Caki2 (cell line): ENCODE measurements around the gene RASGRF1. TPM values are rescaled to one million over a fixed set of nuclear protein-coding genes. Genes with fewer than 3 reads are reported as not detected.
"Not testable (repeated sequence)": the region's sequence is repeated elsewhere in the genome, so short reads cannot be mapped to it uniquely, and the experiment has no call there.

ENCODE experiments used
- DNase-seq: peaks from one replicate; pipeline ENCODE4 v3.0.0-alpha.2; 2015; ENCODE audit warnings: low read depth
- in situ Hi-C: cut with HindIII; loops from 2 replicates; pipeline ENCODE4 v1.10.0; 2016; ENCODE audit warnings: low sequenced_read_pairs, low pct_unique_long_range_greater_than_20kb, mixed read lengths
- total RNA-seq: library from RNA; depleted of rRNA; stranded (reverse); fragments of >200 nt; shearing (Covaris generic); gene quantifications from 2 replicates; pipeline ENCODE4 v1.2.3, GENCODE V29; 2014; ENCODE audit warnings: low replicate concordance

RASGRF1 gene
- total RNA-seq, 1 experiment from 2014 or later: not detected

DNA sequence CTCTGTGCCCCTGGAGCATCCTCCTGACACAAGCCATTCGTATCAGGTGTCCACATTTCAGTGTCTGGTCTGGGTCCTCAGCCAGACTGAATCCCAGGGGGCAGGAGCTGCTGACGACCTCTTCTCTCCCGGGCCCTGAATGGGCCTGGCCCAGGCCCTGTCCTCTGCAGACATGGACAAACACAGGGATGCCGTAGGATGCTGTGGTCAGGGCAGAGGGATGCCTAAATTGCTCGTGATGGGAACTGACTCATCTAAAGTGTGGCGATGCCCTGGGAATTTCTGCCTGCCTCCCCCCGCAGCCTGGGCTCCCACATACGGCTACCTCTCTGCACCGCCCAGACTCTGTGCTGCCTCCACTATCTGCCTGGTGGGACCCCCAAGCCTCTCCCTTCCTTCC is 87.3 kb downstream of the RASGRF1 start:
- in situ Hi-C loops: no loop called here
- DNase-seq: no peak

DNA sequence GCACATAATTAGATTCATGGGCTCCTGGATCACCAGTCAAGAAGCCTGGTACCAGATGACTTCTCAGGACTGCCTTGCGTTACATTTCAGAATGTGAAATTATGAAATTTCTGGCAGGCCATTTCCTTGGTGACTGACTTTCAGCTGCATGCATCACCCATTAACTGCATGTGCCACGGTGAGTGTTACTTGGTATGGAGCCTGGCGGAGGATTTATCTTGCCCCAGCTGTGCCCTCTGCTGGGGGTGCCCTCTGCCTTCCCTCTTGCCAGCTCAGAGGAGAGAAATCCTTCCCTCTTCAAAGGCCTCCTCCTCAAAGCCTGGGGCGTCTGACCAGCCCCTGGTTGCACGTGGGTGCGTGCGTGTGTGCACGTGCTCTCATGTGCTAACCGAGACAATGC is 88.0 kb downstream of the RASGRF1 start:
- no peak for DNase-seq
- in situ Hi-C loops: no loop called here

DNA sequence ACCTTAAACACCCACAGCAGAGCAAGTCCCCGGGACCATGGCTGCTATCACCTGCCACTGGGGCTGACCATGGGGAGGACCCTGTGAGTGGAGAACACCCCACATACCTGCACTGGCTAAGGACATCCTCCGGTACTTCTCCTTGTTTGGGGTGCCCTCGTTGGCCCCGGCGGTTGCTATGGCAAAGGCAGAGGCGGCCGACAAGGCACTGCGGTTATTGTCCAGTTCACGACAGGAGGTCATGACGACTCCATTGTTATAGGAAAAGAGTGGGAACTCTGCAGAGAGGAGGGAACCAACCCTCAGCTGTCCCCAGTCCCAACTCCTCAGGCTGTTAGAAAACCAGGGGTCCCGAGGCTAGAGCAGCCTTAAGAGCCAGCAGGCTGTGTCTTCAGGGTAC is 90.9 kb downstream of the RASGRF1 start:
- in situ Hi-C loops: no loop called here
- no peak for DNase-seq

DNA sequence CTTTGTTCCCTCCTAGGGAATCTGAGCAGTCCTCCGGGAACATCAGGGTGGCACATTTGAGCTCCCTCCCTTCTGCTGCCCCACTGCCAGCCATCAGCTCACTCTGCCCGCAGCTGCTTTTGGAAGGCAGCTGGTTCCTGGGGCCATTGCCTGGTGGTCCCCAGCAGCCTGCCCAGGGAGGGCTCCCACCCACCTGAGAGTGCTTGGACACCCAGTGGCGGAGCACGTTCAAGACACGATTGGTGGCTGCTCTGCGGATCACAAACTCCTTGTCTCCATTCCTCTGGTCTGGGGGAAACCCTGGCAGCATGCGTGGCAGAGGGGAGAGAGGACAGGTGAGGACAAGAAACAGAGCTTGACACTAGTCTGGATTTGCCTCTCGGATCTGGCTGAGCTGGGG is 92.1 kb downstream of the RASGRF1 start:
- in situ Hi-C loops: no loop called here
- no peak for DNase-seq

DNA sequence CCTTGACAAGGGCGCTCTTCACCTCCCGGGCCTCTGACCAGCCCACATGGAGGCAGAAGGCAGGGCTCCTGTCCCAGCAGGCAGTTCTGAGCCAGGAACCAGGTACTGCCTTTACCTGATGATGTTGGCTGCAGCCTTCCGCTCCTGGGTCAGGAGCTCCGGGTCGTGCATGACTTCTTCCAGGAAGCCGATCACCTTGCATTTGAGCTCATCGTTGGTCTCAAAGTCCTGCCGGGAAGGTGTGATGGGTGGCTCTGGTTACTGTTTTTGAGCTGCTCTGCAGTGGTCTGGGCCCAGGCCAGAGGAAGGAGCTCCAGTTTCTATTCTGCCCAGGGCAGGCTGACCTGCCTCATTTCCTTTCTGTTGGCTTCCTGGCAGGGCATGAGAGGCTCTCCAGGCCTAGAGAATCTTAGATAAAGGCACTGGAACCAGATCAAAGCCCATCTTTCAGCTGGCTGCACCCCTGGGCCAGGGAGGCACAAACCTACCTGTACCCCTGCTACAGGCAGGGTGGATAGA is 92.5 kb downstream of the RASGRF1 start:
- DNase-seq: no peak
- in situ Hi-C loops: no loop called here

DNA sequence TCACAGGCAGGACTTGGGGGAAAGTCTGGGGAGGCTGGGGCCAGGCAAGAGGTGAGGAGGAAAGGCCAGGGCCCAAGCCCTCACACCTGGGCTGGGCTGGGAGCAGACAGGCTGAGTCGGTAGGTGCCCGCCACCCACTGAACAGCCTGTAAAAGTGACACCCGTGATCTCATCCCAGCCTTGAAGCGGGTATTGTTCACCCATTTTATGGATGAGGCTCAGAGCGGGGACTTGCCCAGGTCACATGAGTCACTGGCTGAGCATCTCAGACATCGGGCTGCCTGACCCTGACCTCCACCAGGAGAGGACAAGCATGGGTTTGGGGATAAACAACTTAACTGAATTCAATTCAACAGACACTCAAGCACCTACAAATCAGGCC is 93.7 kb downstream of the RASGRF1 start:
- in situ Hi-C loops: no loop called here
- DNase-seq: peak; percentile 47

DNA sequence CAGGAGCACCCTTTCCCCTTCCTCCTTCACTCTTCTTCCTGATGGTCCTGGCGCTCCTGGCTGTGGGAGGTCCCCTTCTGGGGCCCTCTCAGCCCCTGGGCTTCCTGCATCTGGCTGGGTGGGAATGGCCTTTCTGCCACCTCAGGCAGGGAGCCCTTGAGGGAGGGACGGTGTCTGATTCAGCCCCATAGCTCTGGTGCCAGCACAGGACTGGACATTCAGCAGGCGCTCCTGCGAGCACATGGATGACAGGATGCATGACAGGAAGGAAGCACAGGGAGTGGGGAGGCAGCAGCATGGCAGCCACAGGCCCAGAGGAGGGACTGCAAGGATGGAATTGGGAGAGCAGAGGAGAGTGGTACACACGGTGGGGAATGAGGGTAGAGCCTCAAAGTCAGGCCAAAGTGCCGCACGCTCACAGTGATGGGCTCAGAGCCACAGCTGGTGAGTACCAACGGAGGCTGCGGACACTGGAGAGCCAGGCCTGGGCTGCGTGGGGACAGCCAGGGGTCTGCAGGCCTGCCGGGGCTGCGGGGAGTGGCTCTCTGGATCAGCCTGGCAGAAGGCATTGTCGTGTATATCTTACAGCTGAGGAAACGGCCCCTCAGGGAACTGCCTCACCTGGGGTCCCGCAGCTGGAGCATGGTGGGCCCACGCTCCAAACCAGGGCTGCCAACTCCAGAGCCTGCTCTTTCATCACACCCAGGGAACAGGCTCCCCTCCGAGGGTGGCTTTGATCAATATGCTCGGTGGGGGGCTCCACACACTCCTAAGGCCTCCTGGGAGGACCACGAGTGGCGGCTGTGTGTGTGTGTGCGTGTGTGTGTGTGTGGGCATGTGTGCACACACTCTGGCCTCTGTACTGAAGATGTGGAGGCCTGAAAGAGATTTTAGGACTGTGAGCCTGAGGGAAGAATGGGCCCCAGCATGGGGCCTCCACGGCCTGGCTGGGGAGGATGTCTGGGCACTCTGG is 94.4 kb downstream of the RASGRF1 start:
- in situ Hi-C loops: no loop called here
- DNase-seq: no peak

DNA sequence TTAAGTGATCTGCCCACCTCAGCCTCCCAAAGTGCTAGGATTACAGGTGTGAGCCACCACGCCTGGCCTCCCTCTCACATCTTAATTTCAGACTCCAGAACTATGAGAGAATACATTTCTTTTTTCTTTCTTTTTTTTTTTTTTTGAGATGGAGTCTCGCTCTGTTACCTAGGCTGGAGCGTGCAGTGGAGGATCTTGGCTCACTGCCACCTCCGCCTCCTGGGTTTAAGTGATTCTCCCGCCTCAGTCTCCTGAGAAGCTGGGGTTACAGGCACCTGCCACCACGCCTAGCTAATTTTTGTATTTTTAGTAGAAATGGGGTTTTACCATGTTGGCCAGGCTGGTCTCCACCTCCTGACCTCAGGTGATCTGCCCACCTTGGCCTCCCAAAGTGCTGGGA is 95.4 kb downstream of the RASGRF1 start:
- DNase-seq, in situ Hi-C loops: not testable (repeated sequence)

DNA sequence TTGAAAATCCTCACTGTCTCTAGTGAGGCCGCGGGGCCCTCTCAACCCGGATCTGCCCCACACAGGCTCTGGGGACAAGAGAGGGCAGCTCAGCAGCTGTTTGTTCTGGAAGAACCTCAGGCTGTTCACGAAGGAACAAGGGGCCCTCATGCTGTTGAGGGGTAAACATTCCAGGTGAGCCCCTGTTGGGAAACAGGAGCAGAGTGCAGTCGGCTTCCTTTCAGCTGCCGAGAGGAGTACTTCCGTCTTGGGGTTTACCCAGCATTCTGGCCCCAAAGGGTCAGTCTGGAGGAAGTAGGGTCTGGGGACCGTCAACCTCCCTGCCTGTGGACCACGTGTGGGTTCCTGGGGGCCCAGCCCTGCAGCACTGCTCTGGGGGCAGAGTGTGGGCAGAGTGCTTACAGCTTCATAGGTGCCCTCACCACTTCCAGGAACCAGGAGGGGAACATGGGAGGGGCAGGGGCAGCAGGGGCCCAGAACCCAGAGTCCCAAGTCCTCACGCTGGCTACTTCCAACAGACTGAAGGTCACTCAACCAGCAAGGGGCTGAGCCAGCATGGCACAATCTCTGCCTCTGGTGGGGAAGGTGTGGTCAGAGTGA is 96.5 kb downstream of the RASGRF1 start:
- in situ Hi-C loops: no loop called here
- no peak for DNase-seq

DNA sequence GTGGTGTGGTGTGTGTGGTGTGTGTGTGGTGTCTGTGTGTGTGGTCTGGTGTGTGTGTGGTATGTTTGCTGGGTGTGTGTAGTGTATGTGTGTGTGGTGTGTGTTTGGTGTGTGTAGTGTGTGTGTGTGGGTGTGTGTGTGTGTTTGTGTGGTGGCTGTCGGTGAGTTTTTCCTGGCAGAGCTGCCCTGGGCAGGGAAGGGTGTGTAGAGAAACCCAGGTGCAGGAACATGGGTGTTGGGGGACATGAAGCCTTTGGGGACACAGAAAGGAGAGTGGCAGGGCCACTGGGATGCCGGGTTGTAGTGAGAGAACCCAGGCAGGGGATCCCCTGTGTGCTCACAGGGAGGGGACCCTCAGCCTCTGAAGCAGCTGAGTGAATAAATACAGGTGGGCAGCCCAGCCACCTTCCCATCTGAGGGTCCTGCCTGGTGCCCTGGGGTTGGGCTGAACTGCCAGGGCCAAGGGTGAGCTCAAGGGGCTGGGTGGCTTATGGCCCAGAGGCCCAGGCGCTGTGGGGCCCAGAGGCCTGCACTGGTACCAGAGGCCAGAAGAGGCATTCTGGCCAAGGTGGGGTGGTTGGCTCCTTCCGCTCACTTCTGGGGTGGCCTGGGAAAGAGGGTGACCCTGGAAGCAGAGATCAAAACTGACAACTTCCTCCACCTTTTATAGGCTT is 97.2 kb downstream of the RASGRF1 start:
- DNase-seq: no peak
- in situ Hi-C loops: no loop called here

DNA sequence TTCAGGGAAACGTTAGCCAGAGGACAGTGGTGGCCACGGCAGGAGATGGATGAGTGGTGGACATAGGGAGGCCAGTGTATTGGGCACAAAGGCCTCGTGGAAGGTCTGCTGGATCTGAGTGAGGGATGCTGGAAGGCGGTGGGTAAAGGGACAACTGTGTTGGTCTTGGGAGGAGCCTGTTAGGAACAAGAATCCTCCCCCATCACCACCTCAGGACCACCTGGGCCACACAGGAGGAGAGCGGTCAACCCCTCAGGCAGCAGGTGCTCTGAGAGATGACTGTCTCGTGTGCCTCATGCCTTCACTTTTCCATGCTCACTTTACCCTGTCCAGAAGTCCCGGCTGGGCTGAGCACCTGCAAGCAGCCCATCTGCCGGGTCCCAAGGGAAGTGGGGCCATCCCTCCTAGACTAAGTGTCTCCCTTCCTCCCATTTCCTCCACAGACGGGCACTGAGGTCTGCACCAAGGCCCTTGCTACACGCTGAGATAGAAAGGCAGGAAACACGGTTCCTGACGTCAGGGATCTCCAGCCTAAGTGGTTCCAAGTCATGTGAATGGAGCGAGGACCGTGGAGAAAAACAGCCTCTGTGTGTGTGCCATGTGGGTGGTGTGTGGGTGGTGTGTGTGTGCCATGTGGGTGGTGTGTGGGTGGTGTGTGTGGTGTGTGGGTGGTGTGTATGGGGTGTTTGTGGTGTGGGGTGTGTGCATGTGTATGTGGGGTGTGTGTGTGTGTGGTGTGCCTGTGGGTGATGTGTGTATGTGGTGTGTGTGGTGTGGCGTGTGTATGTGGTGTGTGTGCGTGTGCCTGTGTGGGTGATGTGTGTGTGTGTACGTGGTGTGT is 97.9 kb downstream of the RASGRF1 start:
- in situ Hi-C loops: no loop called here
- no peak for DNase-seq

DNA sequence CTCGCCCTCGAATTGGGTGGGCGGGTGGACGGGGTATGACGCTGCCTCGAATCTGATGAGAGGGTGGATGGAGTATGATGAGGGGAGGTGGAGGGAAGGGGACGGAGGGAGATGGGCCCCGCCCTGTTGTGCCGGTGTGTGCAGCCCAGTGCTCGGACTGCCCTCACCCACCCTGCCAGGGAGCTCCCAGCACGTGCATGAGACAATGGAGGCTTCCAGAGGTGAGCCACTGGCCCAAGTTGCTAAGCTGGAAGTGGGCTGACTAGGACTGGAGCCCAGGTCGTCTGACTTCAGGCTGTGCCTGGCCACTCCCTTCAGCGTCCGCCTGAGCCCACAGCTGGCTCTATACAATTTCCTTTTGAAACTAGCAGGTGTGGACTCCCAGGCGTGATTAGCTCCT is 98.7 kb downstream of the RASGRF1 start:
- DNase-seq: no peak
- in situ Hi-C loops: no loop called here

DNA sequence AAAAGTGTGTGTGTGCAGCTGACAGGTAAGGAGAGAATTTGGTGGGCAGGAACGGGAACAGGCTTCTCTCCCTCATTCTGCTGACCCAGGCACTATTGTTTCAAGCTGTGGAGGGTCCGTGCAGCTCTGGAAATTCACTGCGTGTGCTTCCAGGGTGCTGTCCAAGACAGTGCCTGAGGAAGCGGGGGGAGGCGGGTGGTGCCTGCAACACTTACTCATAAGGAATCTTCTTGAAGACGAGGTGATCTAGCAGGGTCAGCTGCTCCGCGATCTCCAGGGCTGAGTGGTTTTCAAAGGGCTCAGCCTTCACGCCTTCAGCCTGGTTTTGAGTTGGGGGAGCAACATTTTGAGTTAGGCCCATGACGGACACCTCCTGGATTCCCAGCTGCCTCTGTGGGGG is 99.1 kb downstream of the RASGRF1 start:
- in situ Hi-C loops: no loop called here
- no peak for DNase-seq

DNA sequence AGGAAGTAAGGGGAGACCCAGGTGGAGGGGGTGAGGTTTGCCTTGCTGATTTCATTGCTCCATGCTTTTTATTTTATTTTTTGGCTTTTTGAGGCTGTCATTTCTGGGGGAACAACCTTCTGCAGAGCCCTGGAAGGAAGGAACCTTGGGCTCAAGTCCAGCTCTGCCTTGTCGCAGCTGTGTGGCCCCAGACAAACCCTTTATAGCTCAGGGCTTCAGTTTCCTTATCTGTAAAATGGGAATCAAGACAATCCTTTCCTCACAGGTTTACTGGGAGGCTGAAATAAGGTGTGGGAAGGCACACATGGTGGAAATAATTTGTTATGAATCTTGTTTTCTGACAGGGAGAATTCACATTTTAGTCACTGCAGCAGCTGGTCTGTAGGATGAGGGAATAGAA is 100.3 kb downstream of the RASGRF1 start:
- in situ Hi-C loops: no loop called here
- no peak for DNase-seq

DNA sequence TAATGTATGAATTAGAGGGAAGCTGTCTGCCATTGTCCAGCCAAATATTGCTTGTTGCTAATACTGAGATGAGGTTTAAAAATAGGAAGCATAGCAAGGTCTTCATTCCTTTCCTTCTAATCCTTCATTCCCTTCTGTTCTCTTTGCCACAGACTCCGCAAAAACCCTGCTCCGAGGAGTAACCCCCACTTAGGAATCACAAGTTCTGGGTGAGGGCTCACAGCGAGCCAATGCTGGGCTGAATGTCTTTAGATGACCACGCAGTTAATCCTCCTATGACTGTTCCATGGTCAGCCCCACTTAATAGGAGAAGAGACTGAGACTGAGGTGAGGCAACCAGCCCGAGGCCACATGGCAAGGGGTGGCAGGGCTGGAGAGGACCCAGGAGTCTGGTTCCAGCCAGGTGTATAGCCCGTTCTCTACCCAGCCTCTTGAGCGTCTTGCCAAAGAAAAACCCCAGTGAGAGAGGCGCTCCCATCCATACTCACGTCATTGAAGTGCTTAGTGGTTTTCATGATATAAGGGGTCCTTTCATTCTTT is 100.8 kb downstream of the RASGRF1 start:
- in situ Hi-C loops: no loop called here
- DNase-seq: no peak

DNA sequence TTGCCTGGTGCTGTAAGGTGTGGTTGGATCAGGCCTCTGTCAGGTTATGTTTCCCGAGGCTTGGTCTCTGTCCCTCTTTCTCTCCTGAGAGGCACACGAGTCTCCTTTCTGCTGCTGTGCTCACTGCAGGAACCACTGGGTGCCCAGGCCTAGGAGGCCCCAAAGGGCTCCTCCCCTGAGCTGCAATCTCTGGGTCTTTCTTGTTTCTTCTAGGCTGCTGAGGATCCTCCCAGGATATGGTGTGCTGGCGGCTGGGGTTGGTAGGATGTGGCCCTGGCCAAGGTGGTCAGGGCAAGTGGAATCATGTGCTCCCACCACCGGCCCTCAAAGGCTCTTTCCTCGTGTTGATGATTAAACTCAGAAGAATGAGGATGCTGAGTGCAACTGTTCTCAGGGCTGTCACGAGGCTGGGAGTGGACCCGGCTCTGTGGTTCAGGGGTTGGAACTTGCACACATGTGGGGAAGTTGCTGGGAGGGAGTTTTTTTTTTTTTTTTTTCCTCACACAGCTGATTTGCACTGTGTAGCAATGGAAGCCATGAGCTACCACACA is 102.1 kb downstream of the RASGRF1 start:
- in situ Hi-C loops: no loop called here
- peak; percentile 98 for DNase-seq

DNA sequence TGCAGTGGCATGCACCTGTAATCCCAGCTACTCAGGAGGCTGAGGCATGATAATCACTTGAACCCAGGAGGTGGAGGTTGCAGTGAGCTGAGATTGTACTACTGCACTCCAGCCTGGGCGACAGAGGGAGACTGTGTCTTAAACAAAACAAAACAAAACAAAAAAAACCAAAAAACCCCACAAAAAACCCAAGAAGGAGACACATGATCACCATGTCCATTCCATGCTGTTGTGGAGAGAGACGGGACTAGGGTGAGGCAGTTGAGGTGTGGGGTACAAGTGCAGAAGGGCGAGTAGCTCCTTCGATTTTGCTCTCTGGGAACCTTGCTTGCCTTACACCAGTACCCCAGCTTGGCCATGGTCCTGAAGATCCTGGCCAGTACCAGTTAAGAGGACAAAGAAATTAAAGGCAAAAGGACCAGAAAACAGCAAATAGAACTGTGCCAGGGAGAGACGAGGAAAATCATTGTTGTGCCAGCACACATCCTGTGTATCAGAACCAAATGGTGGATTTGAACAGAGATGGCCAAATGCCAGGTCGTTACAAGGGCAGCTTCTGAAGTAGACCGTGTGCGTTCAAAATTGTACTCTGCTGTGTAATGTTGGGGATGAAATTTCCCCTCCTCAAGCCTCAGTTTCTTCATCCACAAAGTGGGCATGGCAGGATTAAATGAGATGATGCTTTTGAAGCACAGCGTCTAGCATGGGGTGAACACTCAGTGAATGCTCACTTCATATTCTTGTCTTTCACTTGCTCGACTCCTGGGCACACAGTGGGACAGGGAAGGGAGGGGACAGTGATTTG is 102.8 kb downstream of the RASGRF1 start:
- no peak for DNase-seq
- in situ Hi-C loops: no loop called here
